Measurements from ENCODE around the gene MOV10.

Gene MOV10

GRCh38 chr1:112702420-112703261 lies 28.2 kb downstream of the MOV10 start:
- DNase-seq (ENCODE audit: low read depth): no peak
- TF ChIP-seq, protein P1, sequence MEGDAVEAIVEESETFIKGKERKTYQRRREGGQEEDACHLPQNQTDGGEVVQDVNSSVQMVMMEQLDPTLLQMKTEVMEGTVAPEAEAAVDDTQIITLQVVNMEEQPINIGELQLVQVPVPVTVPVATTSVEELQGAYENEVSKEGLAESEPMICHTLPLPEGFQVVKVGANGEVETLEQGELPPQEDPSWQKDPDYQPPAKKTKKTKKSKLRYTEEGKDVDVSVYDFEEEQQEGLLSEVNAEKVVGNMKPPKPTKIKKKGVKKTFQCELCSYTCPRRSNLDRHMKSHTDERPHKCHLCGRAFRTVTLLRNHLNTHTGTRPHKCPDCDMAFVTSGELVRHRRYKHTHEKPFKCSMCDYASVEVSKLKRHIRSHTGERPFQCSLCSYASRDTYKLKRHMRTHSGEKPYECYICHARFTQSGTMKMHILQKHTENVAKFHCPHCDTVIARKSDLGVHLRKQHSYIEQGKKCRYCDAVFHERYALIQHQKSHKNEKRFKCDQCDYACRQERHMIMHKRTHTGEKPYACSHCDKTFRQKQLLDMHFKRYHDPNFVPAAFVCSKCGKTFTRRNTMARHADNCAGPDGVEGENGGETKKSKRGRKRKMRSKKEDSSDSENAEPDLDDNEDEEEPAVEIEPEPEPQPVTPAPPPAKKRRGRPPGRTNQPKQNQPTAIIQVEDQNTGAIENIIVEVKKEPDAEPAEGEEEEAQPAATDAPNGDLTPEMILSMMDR (IDR thresholded peaks at IDR 0.05; ENCODE audit: insufficient read depth, low read depth, low read length, missing control alignments): no peak
- no peak overlapping the region for H3K4me3 ChIP-seq (ENCODE audit: low read length)

- peak overlapping the region; percentile 78 for H3K4me3 ChIP-seq (ENCODE audit: low read length)
- no peak for DNase-seq (ENCODE audit: low read depth)
- TF ChIP-seq, protein P1 (IDR thresholded peaks at IDR 0.05; ENCODE audit: insufficient read depth, low read depth, low read length, missing control alignments): no peak
Measured at GRCh38 chr1:112703706-112704105, 29.2 kb downstream of the MOV10 start.

DNA sequence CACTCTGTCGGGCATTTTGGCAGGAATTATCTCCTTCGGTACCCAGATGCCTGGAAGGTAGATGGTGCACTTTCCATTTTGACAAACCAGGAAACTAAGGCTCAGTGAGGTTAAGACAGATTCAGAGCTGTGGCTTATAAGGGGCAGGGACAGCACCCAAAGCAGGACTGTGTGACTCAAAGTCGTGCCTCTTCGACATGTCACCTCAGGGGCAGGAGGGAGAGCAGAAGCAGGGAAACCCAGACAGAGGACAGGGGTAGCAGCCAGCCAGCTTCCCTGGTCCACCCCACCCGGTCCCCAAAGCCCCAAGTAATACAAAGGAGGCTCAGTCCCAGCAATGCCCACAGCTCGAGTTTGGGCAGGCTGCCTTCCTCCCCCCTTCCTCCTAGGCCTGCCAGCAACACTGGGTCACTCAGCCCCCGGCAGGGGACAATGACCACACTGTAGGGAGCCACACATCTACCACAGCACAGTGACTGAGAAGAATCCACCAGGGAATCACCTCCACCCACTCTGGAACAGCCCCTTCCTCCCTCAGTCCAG lies 30.0 kb downstream of the MOV10 start:
- TF ChIP-seq, protein P1 (IDR thresholded peaks at IDR 0.05; ENCODE audit: insufficient read depth, low read depth, low read length, missing control alignments): no peak
- no peak for DNase-seq (ENCODE audit: low read depth)
- H3K4me3 ChIP-seq (ENCODE audit: low read length): peak overlapping the region; percentile 78

DNA sequence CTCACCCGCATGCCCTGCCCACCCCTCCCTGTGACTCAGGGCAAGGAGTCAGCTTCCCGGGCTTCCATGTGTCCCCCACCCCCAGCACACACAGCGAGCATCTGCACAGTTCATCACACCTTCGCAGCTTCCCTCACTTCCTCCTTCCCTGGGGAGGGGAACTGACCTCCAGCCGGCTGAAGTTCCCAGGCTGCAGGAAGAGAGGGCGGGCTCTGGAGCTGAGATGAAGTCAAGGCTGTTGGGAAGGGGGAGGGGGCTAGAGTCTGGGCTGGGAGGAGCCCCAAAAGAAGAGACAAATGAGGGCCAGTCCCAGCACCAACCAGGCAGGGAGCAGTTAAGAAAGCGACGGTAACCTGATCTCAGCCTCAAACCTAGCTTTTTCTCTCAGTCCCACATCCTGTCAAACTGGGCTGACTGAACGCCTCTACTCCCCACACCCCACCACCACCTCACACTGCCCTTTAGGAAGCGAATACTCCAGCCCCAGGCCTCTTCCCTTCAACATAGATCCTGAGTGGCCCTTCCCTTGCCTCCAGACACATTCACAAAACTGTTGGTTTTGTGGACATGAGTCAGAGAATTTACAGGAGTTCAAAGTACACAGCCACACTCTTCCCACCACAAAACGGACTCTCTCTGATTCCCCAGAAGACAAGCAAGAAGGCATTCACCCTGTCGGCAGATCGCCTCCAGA lies 30.6 kb downstream of the MOV10 start:
- TF ChIP-seq, protein P1 (IDR thresholded peaks at IDR 0.05; ENCODE audit: insufficient read depth, low read depth, low read length, missing control alignments): no peak
- peak overlapping the region; percentile 78 for H3K4me3 ChIP-seq (ENCODE audit: low read length)
- peak; percentile 97 for DNase-seq (ENCODE audit: low read depth)

GRCh38 chr1:112706505-112707220 lies 32.2 kb downstream of the MOV10 start, which contains the start of gene RHOC:
Gene RHOC (minus strand): TSS chr1:112707127. CDS start chr1:112703799, 3,328 bp downstream.
- TF ChIP-seq, protein P1 (IDR thresholded peaks at IDR 0.05; ENCODE audit: insufficient read depth, low read depth, low read length, missing control alignments): no peak
- peak; percentile 68 for DNase-seq (ENCODE audit: low read depth)
- H3K4me3 ChIP-seq (ENCODE audit: low read length): peak within 1 kb of the TSS; percentile 78

- TF ChIP-seq, protein P1 (IDR thresholded peaks at IDR 0.05; ENCODE audit: insufficient read depth, low read depth, low read length, missing control alignments): peak; percentile 84
- DNase-seq (ENCODE audit: low read depth): peak; percentile 89
- H3K4me3 ChIP-seq (ENCODE audit: low read length): peak overlapping the region; percentile 78
Measured at GRCh38 chr1:112707221-112708001, 33.0 kb downstream of the MOV10 start.

Measured in epithelial cell of esophagus (primary cell).